ENCODE data around the gene FKBP7.
"Not testable (repeated sequence)": the region's sequence is repeated elsewhere in the genome, so short reads cannot be mapped to it uniquely, and the experiment has no call there.

The FKBP7 gene

GRCh38 chr2:178485356-178485755 lies 7.0 kb upstream of the FKBP7 start:
- DNase-seq (ENCODE audit: low read depth), result no peak

- no peak for DNase-seq (ENCODE audit: low read depth)
Observed at GRCh38 chr2:178484245-178485041, 6.0 kb upstream of the FKBP7 start.

GRCh38 chr2:178482437-178482836 lies 4.0 kb upstream of the FKBP7 start:
- DNase-seq (ENCODE audit: low read depth), result no peak

- DNase-seq (ENCODE audit: low read depth), result peak; percentile 54
Observed at GRCh38 chr2:178480227-178481181, 2.1 kb upstream of the FKBP7 start, which contains the start of gene PLEKHA3. Gene PLEKHA3, plus strand, starts transcription at chr2:178480457. Its CDS starts 413 bp downstream, at chr2:178480870.

- DNase-seq (ENCODE audit: low read depth), result no peak
Observed at GRCh38 chr2:178479758-178480226, 1.4 kb upstream of the FKBP7 start.

GRCh38 chr2:178479275-178479616 lies 846 bp upstream of the FKBP7 start:
- no peak for DNase-seq (ENCODE audit: low read depth)

GRCh38 chr2:178478130-178478438 lies 316 bp downstream of the FKBP7 start:
- no peak for DNase-seq (ENCODE audit: low read depth)

- DNase-seq (ENCODE audit: low read depth), result no peak
Observed at GRCh38 chr2:178477443-178478129, 814 bp downstream of the FKBP7 start.

GRCh38 chr2:178476477-178476876 lies 1.9 kb downstream of the FKBP7 start:
- DNase-seq (ENCODE audit: low read depth), result no peak

GRCh38 chr2:178474560-178474959 lies 3.8 kb downstream of the FKBP7 start:
- DNase-seq (ENCODE audit: low read depth), result no peak

GRCh38 chr2:178473931-178474330 lies 4.5 kb downstream of the FKBP7 start:
- no peak for DNase-seq (ENCODE audit: low read depth)

GRCh38 chr2:178473373-178473772 lies 5.0 kb downstream of the FKBP7 start:
- no peak for DNase-seq (ENCODE audit: low read depth)

GRCh38 chr2:178471313-178471712 lies 7.1 kb downstream of the FKBP7 start:
- DNase-seq (ENCODE audit: low read depth), result not testable (repeated sequence)

- DNase-seq (ENCODE audit: low read depth), result no peak
Observed at GRCh38 chr2:178469219-178469849, 9.1 kb downstream of the FKBP7 start.

- no peak for DNase-seq (ENCODE audit: low read depth)
Observed at GRCh38 chr2:178457390-178457886, 21.0 kb downstream of the FKBP7 start.

GRCh38 chr2:178455947-178456346 lies 22.5 kb downstream of the FKBP7 start:
- DNase-seq (ENCODE audit: low read depth), result no peak

- DNase-seq (ENCODE audit: low read depth), result no peak
Observed at GRCh38 chr2:178452870-178453269, 25.5 kb downstream of the FKBP7 start.

GRCh38 chr2:178452334-178452733 lies 26.1 kb downstream of the FKBP7 start:
- no peak for DNase-seq (ENCODE audit: low read depth)

- DNase-seq (ENCODE audit: low read depth), result peak; percentile 88
Observed at GRCh38 chr2:178450774-178451525, 27.4 kb downstream of the FKBP7 start, which contains the start of the genes PJVK and PRKRA. Gene PJVK, plus strand, starts transcription at chr2:178451378. Its CDS starts 2,032 bp downstream, at chr2:178453410. Gene PRKRA, minus strand, starts transcription at chr2:178451175. Its CDS starts 145 bp downstream, at chr2:178451030.

- DNase-seq (ENCODE audit: low read depth), result no peak
Observed at GRCh38 chr2:178450524-178450773, 28.0 kb downstream of the FKBP7 start.

Data from stimulated activated CD8-positive, alpha-beta memory T cell treated with anti-CD3 and anti-CD28 coated beads, Interleukin-12 subunit alpha, Interleukin-12 subunit beta, amount 100 ng/mL, for 1 hour (primary cell).